Testis (tissue), 3 donors: ENCODE data around the gene BDKRB1. TPM values are rescaled to one million over a fixed set of nuclear protein-coding genes. Genes with fewer than 3 reads are reported as not detected.

ENCODE experiments used
- DNase-seq: peaks from one replicate; pipeline ENCODE4 v3.0.0-alpha.2; 2019
- H3K27ac ChIP-seq, 2 donors: fragments of 200-600 bp; sonication (generic); one replicate each; pipeline ENCODE4 v1.5.1; 2019
- H3K27me3 ChIP-seq: fragments of 200-600 bp; sonication (generic); one replicate; pipeline ENCODE4 v1.5.1; 2019
- H3K36me3 ChIP-seq: fragments of 200-600 bp; sonication (generic); one replicate; pipeline ENCODE4 v1.5.1; 2017; ENCODE audit warnings: low read depth; ENCODE audit errors: missing control alignments
- H3K4me1 ChIP-seq: fragments of 200-600 bp; sonication (generic); one replicate; pipeline ENCODE4 v1.5.1; 2019
- H3K4me3 ChIP-seq, 2 donors: fragments of 200-600 bp; sonication (generic); one replicate each; pipeline ENCODE4 v1.5.1; 2017 to 2019
- H3K9me3 ChIP-seq: fragments of 200-600 bp; sonication (generic); one replicate; pipeline ENCODE4 v1.5.1; 2017
- CTCF ChIP-seq, 3 experiments: fragments of 450-650 bp in 2 of 3; fragments of 200-600 bp in 1 of 3; sonication (generic) in 1 of 3; IDR thresholded peaks; one replicate each; pipeline ENCODE4 v1.5.1; 2016 to 2019; ENCODE audit warnings: antibody characterized with exemption in 3 of 3, mild to moderate bottlenecking in 2 of 3, moderate library complexity in 1 of 3
- POLR2A ChIP-seq: fragments of 450-650 bp; IDR thresholded peaks from one replicate; pipeline ENCODE4 v1.6.1; 2017; ENCODE audit warnings: antibody characterized with exemption, mild to moderate bottlenecking, moderate library complexity
- WGBS, 2 donors: methylation state at CpG; one replicate each; pipeline ENCODE4 v1.1.5; 2018; 5-methylcytosine and 5-hydroxymethylcytosine counted together
- intact Hi-C: fragments of 100-400 bp; cut with DNase I; formaldehyde crosslinking; loops from one replicate; pipeline ENCODE4 v1.15.1; 2023; ENCODE audit warnings: low total_unique reads
- polyA plus RNA-seq: library from polyadenylated mRNA; stranded (reverse); fragments of 350-450 nt; fragmentation: Illumina TruSeq; extraction: RNeasy Lipid Tissue Mini Kit (QIAGEN cat#74804); gene quantifications from one replicate; pipeline ENCODE4 v1.2.3, GENCODE V29; 2014; ENCODE audit warnings: low read depth, low replicate concordance; ENCODE audit not compliant: insufficient read depth
- total RNA-seq, 2 donors: library from RNA; depleted of rRNA; stranded (reverse); fragments of >200 nt; gene quantifications; one replicate each; pipeline ENCODE4 v1.2.3, GENCODE V29; 2016

The BDKRB1 gene
- total and polyA plus RNA-seq, 3 donors from 2014 or later: 3.3 to 4.9 (median 3.4) TPM

GRCh38 chr14:96264853-96265252 is 8.8 kb downstream of the BDKRB1 start:
- 71 to 85% methylated on average over 3 of the region's 3 CpGs for WGBS, 2 donors
- no peaks in the 10 kb centered on the region for H3K9me3 ChIP-seq
- intact Hi-C loops: no loop called here
- no peaks in the 10 kb centered on the region for H3K36me3 ChIP-seq
- no peaks in the 10 kb centered on the region for H3K4me1 ChIP-seq
- no peak for TF ChIP-seq POLR2A
- H3K27ac ChIP-seq: no peak overlapping the region
- no peak for DNase-seq
- no peaks in the 10 kb centered on the region for H3K27me3 ChIP-seq
- no peak overlapping the region for H3K4me3 ChIP-seq

- no peak for DNase-seq
- TF ChIP-seq POLR2A: no peak
- no peak for TF ChIP-seq CTCF (IDR thresholded peaks at IDR 0.05)
- Histone ChIP-seq H3K9me3 (no peaks in the 10 kb centered on the region), H3K36me3 (no peaks in the 10 kb centered on the region), H3K4me1 (no peaks in the 10 kb centered on the region), H3K4me3 (no peak overlapping the region), H3K27me3 (no peaks in the 10 kb centered on the region), H3K27ac (no peak overlapping the region)
- WGBS, 2 donors: 80 to 84% methylated on average over 15 to 16 of the region's 16 CpGs
- intact Hi-C loops: no loop called here
These were observed 9.5 kb downstream of the BDKRB1 start for GRCh38 chr14:96265383-96266095.

GRCh38 chr14:96267336-96267735 is 11.3 kb downstream of the BDKRB1 start:
- H3K4me1 ChIP-seq: no peaks in the 10 kb centered on the region
- DNase-seq: no peak
- TF ChIP-seq CTCF (IDR thresholded peaks at IDR 0.05) (no peak), POLR2A (no peak)
- no peak overlapping the region for H3K4me3 ChIP-seq
- WGBS, 2 donors: 22 to 42% methylated on average over 3 of the region's 3 CpGs
- no peaks in the 10 kb centered on the region for H3K36me3 ChIP-seq
- no peaks in the 10 kb centered on the region for H3K27me3 ChIP-seq
- no peaks in the 10 kb centered on the region for H3K9me3 ChIP-seq
- intact Hi-C loops: no loop called here
- no peak overlapping the region for H3K27ac ChIP-seq

GRCh38 chr14:96267916-96268315 is 11.9 kb downstream of the BDKRB1 start:
- Histone ChIP-seq H3K27ac (no peak overlapping the region), H3K27me3 (no peaks in the 10 kb centered on the region), H3K9me3 (no peaks in the 10 kb centered on the region), H3K36me3 (no peaks in the 10 kb centered on the region), H3K4me3 (no peak overlapping the region), H3K4me1 (no peaks in the 10 kb centered on the region)
- 90 to 95% methylated on average over 5 of the region's 5 CpGs for WGBS, 2 donors
- intact Hi-C loops: no loop called here
- no peak for TF ChIP-seq POLR2A
- no peak for TF ChIP-seq CTCF (IDR thresholded peaks at IDR 0.05)
- no peak for DNase-seq

- H3K27ac ChIP-seq: no peak overlapping the region
- TF ChIP-seq CTCF (IDR thresholded peaks at IDR 0.05) (no peak), POLR2A (no peak)
- H3K4me3 ChIP-seq: no peak overlapping the region
- no peaks in the 10 kb centered on the region for H3K9me3 ChIP-seq
- no peaks in the 10 kb centered on the region for H3K27me3 ChIP-seq
- no peaks in the 10 kb centered on the region for H3K4me1 ChIP-seq
- intact Hi-C loops: no loop called here
- no peak for DNase-seq
- H3K36me3 ChIP-seq: no peaks in the 10 kb centered on the region
- 71 to 81% methylated on average over 18 to 22 of the region's 22 CpGs for WGBS, 2 donors
These were observed 12.7 kb downstream of the BDKRB1 start for GRCh38 chr14:96268431-96269358.
